ENCODE measurements around the gene PRRT4. TPM values are rescaled to one million over a fixed set of nuclear protein-coding genes. Genes with fewer than 3 reads are reported as not detected.
A peak's percentile ranks its signal among the peaks of the same experiment; 100 is the strongest.

Gene PRRT4
- total and polyA plus RNA-seq, 4 experiments from 2014 or later, result 0.11 to 0.58 (median 0.34) TPM

DNA sequence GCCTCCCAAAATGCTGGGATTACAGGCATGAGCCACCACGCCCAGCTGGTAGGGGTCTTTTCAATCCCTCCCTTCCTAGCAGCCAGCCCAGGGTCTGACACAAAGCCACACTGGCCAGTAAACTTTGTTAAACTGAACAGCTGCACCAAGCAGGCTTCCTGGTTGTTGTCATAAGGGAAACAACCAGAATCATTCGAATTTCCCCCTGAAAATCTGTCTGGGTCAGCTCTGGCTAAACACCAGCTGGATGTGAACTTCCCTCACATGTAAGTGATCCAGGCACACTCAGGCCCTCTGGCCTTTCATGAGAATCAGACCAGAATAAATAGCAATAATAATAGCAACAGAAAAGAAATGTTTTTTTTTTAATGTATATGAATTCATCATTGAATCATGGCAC is 40.9 kb upstream of the PRRT4 start:
- ChIA-PET CTCF (ENCODE audit: partially characterized antibody) (interaction anchor here (1.1 to 17.7 kb wide), 7 partner anchors 9 to 59 kb away, joined by 3 to 475 read pairs (median 21); partner anchors contain the start of gene IMPDH1), POLR2A (ENCODE audit: partially characterized antibody) (no interaction called here)
- Mint-ChIP-seq H3K36me3 (peaks cover 14 to 42% of the 10 kb centered on the region in 2 donors), H3K4me3 (no peak overlapping the region), H3K9me3 (no peaks in the 10 kb centered on the region), H3K4me1 (peaks cover 21 to 40% (median 29%) of the 10 kb centered on the region in 4 donors), H3K27me3 (no peaks in the 10 kb centered on the region), H3K27ac (peak overlapping the region in 3 of 7 donors; percentile 19 to 65 (median 56))
- H3K27ac ChIP-seq (ENCODE audit: low read depth, low read length), result no peak overlapping the region
- H3K4me3 ChIP-seq (ENCODE audit: low read length in 2 of 2), result no peak overlapping the region
- no peaks in the 10 kb centered on the region for H3K27me3 ChIP-seq (ENCODE audit: insufficient read depth, low read length)
- DNase-seq, result no peak
- intact Hi-C loops (cut with micrococcal nuclease), result no loop called here
- peaks cover 22% of the 10 kb centered on the region for H3K36me3 ChIP-seq (ENCODE audit: insufficient read depth, low read length)
- H3K9me3 ChIP-seq (ENCODE audit: control insufficient read depth in 1 of 2, low read length in 2 of 2), result no peaks in the 10 kb centered on the region
- H3K4me1 ChIP-seq (ENCODE audit: insufficient read depth, low read length), result peaks cover 33% of the 10 kb centered on the region

- H3K4me3 ChIP-seq (ENCODE audit: low read length in 2 of 2), result no peak overlapping the region
- peaks cover 20 to 59% of the 10 kb centered on the region in 2 donors for H3K36me3 Mint-ChIP-seq
These were observed 39.1 kb upstream of the PRRT4 start for GRCh38 chr7:128400566-128400965.

DNA sequence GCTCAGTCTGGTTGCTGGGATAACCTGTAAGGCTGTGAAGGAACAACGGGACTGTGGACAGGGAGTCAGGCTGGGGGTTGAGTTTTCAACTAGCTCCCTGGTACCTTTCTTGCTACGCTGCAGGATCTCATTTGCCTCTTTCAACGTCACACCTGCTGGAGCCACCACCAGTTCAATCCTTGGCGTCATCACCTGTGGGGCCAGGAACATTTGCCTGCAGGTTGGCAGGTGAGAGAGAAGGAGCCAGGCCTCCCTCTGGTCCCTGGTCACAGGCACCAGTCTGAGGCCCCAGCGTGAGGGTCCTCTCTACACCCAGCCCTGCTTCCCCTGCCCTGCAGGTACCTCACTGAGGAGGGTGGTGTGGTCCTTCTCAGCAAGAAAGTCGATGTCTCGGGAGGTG is 38.5 kb upstream of the PRRT4 start:
- Histone ChIP-seq H3K27ac (ENCODE audit: low read depth, low read length) (no peak overlapping the region), H3K36me3 (ENCODE audit: insufficient read depth, low read length) (peaks cover 44% of the 10 kb centered on the region), H3K4me3 (ENCODE audit: low read length in 2 of 2) (no peak overlapping the region), H3K9me3 (ENCODE audit: control insufficient read depth in 1 of 2, low read length in 2 of 2) (no peaks in the 10 kb centered on the region), H3K27me3 (ENCODE audit: insufficient read depth, low read length) (no peaks in the 10 kb centered on the region), H3K4me1 (ENCODE audit: insufficient read depth, low read length) (peaks cover 17% of the 10 kb centered on the region)
- intact Hi-C loops (cut with micrococcal nuclease), result no loop called here
- H3K36me3 Mint-ChIP-seq, result peaks cover 20 to 60% of the 10 kb centered on the region in 2 donors
- H3K27me3 Mint-ChIP-seq, result no peaks in the 10 kb centered on the region
- POLR2A ChIA-PET (ENCODE audit: partially characterized antibody), result interaction anchor here (1.4 to 1.8 kb wide), 3 partner anchors 8 to 25 kb away, joined by 3 to 5 read pairs (median 4); partner anchors contain the start of gene IMPDH1
- no peak for DNase-seq
- CTCF ChIA-PET (ENCODE audit: partially characterized antibody), result interaction anchor here (0.6 to 17.7 kb wide), 15 partner anchors 9 to 150 kb away, joined by 3 to 475 read pairs (median 5); partner anchors contain the start of genes IMPDH1 and RBM28
- no peak overlapping the region for H3K27ac Mint-ChIP-seq
- H3K9me3 Mint-ChIP-seq, result no peaks in the 10 kb centered on the region
- peaks cover 14 to 27% (median 18%) of the 10 kb centered on the region in 4 donors for H3K4me1 Mint-ChIP-seq
- H3K4me3 Mint-ChIP-seq, result no peak overlapping the region

More at GRCh38 chr7:128400566-128400965, 39.1 kb upstream of the PRRT4 start:
- H3K27me3 Mint-ChIP-seq, result no peaks in the 10 kb centered on the region
- Histone ChIP-seq H3K27ac (ENCODE audit: low read depth, low read length) (no peak overlapping the region), H3K27me3 (ENCODE audit: insufficient read depth, low read length) (no peaks in the 10 kb centered on the region), H3K4me1 (ENCODE audit: insufficient read depth, low read length) (peaks cover 21% of the 10 kb centered on the region), H3K36me3 (ENCODE audit: insufficient read depth, low read length) (peaks cover 39% of the 10 kb centered on the region), H3K9me3 (ENCODE audit: control insufficient read depth in 1 of 2, low read length in 2 of 2) (no peaks in the 10 kb centered on the region)
- H3K9me3 Mint-ChIP-seq, result no peaks in the 10 kb centered on the region
- H3K27ac Mint-ChIP-seq, result peak overlapping the region in 1 of 7 donors; percentile 78
- peak overlapping the region in 1 of 8 donors; percentile 7 for H3K4me3 Mint-ChIP-seq
- no peak for DNase-seq
- H3K4me1 Mint-ChIP-seq, result peaks cover 15 to 29% (median 19%) of the 10 kb centered on the region in 4 donors
- intact Hi-C loops (cut with micrococcal nuclease), result no loop called here
- CTCF ChIA-PET (ENCODE audit: partially characterized antibody), result interaction anchor here (1.0 to 17.7 kb wide), 11 partner anchors 9 to 60 kb away, joined by 3 to 475 read pairs (median 10); partner anchors contain the start of genes IMPDH1 and RBM28
- POLR2A ChIA-PET (ENCODE audit: partially characterized antibody), result interaction anchor here (1.5 to 1.8 kb wide), 2 partner anchors 8 to 24 kb away, joined by 4 to 5 read pairs; no protein-coding TSS in a partner anchor

GRCh38 chr7:128398841-128399135 is 37.3 kb upstream of the PRRT4 start:
- Histone ChIP-seq H3K4me3 (ENCODE audit: low read length in 2 of 2) (no peak overlapping the region), H3K9me3 (ENCODE audit: control insufficient read depth in 1 of 2, low read length in 2 of 2) (no peaks in the 10 kb centered on the region), H3K4me1 (ENCODE audit: insufficient read depth, low read length) (peaks cover 5% of the 10 kb centered on the region), H3K27ac (ENCODE audit: low read depth, low read length) (no peak overlapping the region), H3K36me3 (ENCODE audit: insufficient read depth, low read length) (peaks cover 53% of the 10 kb centered on the region), H3K27me3 (ENCODE audit: insufficient read depth, low read length) (no peaks in the 10 kb centered on the region)
- no peak overlapping the region for H3K4me3 Mint-ChIP-seq
- no peak overlapping the region for H3K27ac Mint-ChIP-seq
- ChIA-PET CTCF (ENCODE audit: partially characterized antibody) (interaction anchor here (1.1 to 17.7 kb wide), 11 partner anchors 11 to 62 kb away, joined by 3 to 475 read pairs (median 17); partner anchors contain the start of genes IMPDH1 and RBM28), POLR2A (ENCODE audit: partially characterized antibody) (interaction anchor here (1.4 to 1.7 kb wide), 2 partner anchors 11 to 63 kb away, joined by 3 to 5 read pairs; partner anchors contain the start of gene IMPDH1)
- DNase-seq, result no peak
- peaks cover 20 to 63% of the 10 kb centered on the region in 2 donors for H3K36me3 Mint-ChIP-seq
- H3K27me3 Mint-ChIP-seq, result no peaks in the 10 kb centered on the region
- peaks cover 5 to 15% (median 6%) of the 10 kb centered on the region in 4 donors for H3K4me1 Mint-ChIP-seq
- H3K9me3 Mint-ChIP-seq, result no peaks in the 10 kb centered on the region
- intact Hi-C loops (cut with micrococcal nuclease), result loop anchor here (1.0 kb wide), 2 partner anchors 27 to 61 kb away; no protein-coding TSS in a partner anchor

GRCh38 chr7:128398016-128398840 is 36.7 kb upstream of the PRRT4 start:
- intact Hi-C loops (cut with micrococcal nuclease), result loop anchor here (1.0 kb wide), 2 partner anchors 27 to 61 kb away; no protein-coding TSS in a partner anchor
- Mint-ChIP-seq H3K36me3 (peaks cover 20 to 63% of the 10 kb centered on the region in 2 donors), H3K27me3 (no peaks in the 10 kb centered on the region), H3K9me3 (no peaks in the 10 kb centered on the region), H3K4me1 (peaks cover 3 to 10% (median 5%) of the 10 kb centered on the region in 4 donors), H3K27ac (no peak overlapping the region), H3K4me3 (no peak overlapping the region)
- no peaks in the 10 kb centered on the region for H3K4me1 ChIP-seq (ENCODE audit: insufficient read depth, low read length)
- POLR2A ChIA-PET (ENCODE audit: partially characterized antibody), result interaction anchor here (1.7 kb wide), 1 partner anchor 63 kb away, joined by 5 read pairs; no protein-coding TSS in a partner anchor
- no peak overlapping the region for H3K4me3 ChIP-seq (ENCODE audit: low read length in 2 of 2)
- H3K9me3 ChIP-seq (ENCODE audit: control insufficient read depth in 1 of 2, low read length in 2 of 2), result no peaks in the 10 kb centered on the region
- CTCF ChIA-PET (ENCODE audit: partially characterized antibody), result interaction anchor here (1.0 to 17.7 kb wide), 18 partner anchors 9 to 63 kb away, joined by 3 to 475 read pairs (median 10); partner anchors contain the start of genes IMPDH1 and RBM28
- H3K36me3 ChIP-seq (ENCODE audit: insufficient read depth, low read length), result peaks cover 54% of the 10 kb centered on the region
- H3K27ac ChIP-seq (ENCODE audit: low read depth, low read length), result no peak overlapping the region
- peak in 2 of 5 donors; percentile 14 to 32 for DNase-seq
- no peaks in the 10 kb centered on the region for H3K27me3 ChIP-seq (ENCODE audit: insufficient read depth, low read length)

DNA sequence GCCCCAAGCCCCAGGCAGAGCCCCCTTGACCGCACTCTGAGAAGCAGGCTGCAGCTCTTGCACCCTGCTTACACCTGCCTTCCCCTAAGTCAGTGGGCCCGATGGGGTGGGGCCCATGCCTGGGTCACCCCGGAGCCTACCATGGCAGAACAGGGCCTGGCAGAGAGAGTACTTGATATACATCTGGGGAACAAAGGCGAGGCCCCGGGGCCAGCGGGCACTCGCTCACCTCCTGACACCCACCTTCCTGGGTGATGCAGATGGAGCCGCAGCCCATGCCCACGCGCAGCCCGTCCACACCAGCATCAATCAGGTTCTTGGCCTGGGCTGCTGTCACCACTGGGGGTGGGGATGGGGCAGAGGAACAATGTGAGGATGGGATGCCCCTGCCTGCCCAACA is 34.9 kb upstream of the PRRT4 start:
- no peak overlapping the region for H3K27ac Mint-ChIP-seq
- peaks cover 59% of the 10 kb centered on the region for H3K36me3 ChIP-seq (ENCODE audit: insufficient read depth, low read length)
- H3K4me3 Mint-ChIP-seq, result no peak overlapping the region
- H3K9me3 ChIP-seq (ENCODE audit: control insufficient read depth in 1 of 2, low read length in 2 of 2), result no peaks in the 10 kb centered on the region
- peaks cover 12 to 53% of the 10 kb centered on the region in 2 donors for H3K36me3 Mint-ChIP-seq
- CTCF ChIA-PET (ENCODE audit: partially characterized antibody), result interaction anchor here (1.0 to 17.7 kb wide), 10 partner anchors 7 to 65 kb away, joined by 4 to 475 read pairs (median 14); partner anchors contain the start of gene IMPDH1
- H3K4me1 Mint-ChIP-seq, result peaks cover 0 to 4% (median 2%) of the 10 kb centered on the region in 4 donors
- POLR2A ChIA-PET (ENCODE audit: partially characterized antibody), result no interaction called here
- DNase-seq, result no peak
- intact Hi-C loops (cut with micrococcal nuclease), result no loop called here
- no peak overlapping the region for H3K4me3 ChIP-seq (ENCODE audit: low read length in 2 of 2)
- H3K27me3 Mint-ChIP-seq, result no peaks in the 10 kb centered on the region
- H3K4me1 ChIP-seq (ENCODE audit: insufficient read depth, low read length), result no peaks in the 10 kb centered on the region
- no peaks in the 10 kb centered on the region for H3K27me3 ChIP-seq (ENCODE audit: insufficient read depth, low read length)
- H3K9me3 Mint-ChIP-seq, result no peaks in the 10 kb centered on the region
- H3K27ac ChIP-seq (ENCODE audit: low read depth, low read length), result no peak overlapping the region

DNA sequence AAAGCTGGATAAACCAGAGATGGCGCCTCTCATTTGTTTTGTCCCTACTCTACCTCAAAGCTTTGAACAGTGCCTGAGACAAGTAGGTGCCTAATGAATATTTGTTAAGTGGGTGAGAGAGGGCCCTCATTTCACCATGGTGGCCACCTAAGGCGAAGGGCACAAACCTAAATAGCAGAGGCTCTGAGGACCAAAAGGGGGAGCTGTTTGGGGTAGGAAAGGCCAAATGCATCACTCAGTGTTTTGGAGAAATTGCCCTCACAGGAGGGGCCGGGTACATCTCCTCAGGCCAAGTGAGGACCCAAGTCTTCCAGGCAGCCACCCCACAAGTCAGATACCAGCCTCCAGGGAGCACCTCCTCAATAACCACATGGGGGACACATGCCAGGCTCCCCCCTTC is 34.3 kb upstream of the PRRT4 start:
- no peak overlapping the region for H3K27ac Mint-ChIP-seq
- peaks cover 12 to 50% of the 10 kb centered on the region in 2 donors for H3K36me3 Mint-ChIP-seq

More for the DNA sequence above, 34.3 kb upstream of the PRRT4 start:
- no peaks in the 10 kb centered on the region for H3K27me3 Mint-ChIP-seq
- no peak for DNase-seq
- peaks cover 0 to 4% (median 0%) of the 10 kb centered on the region in 4 donors for H3K4me1 Mint-ChIP-seq
- H3K9me3 Mint-ChIP-seq, result no peaks in the 10 kb centered on the region
- POLR2A ChIA-PET (ENCODE audit: partially characterized antibody), result no interaction called here
- CTCF ChIA-PET (ENCODE audit: partially characterized antibody), result interaction anchor here (1.0 to 1.2 kb wide), 3 partner anchors 29 to 65 kb away, joined by 4 to 10 read pairs (median 4); no protein-coding TSS in a partner anchor
- Histone ChIP-seq H3K4me1 (ENCODE audit: insufficient read depth, low read length) (no peaks in the 10 kb centered on the region), H3K4me3 (ENCODE audit: low read length in 2 of 2) (no peak overlapping the region), H3K36me3 (ENCODE audit: insufficient read depth, low read length) (peaks cover 54% of the 10 kb centered on the region), H3K9me3 (ENCODE audit: control insufficient read depth in 1 of 2, low read length in 2 of 2) (no peaks in the 10 kb centered on the region), H3K27ac (ENCODE audit: low read depth, low read length) (no peak overlapping the region), H3K27me3 (ENCODE audit: insufficient read depth, low read length) (no peaks in the 10 kb centered on the region)
- intact Hi-C loops (cut with micrococcal nuclease), result no loop called here
- no peak overlapping the region for H3K4me3 Mint-ChIP-seq
